NCI-H345 treated with DMSO at 0.1 percent for 48 hours (cell line): ENCODE data around the gene RGSL1.

Experiments used
- DNase-seq: peaks from one replicate; lab custom pipeline; 2025; ENCODE audit not compliant: unreplicated experiment; lab: John Stamatoyannopoulos, UW

RGSL1 gene

GRCh38 chr1:182587666-182588499 lies 137.9 kb downstream of the RGSL1 start:
- no peak for DNase-seq

- DNase-seq: no peak
These were observed 138.8 kb downstream of the RGSL1 start, which contains the start of gene RNASEL for GRCh38 chr1:182588500-182589396. RNASEL (minus strand) TSS chr1:182589256; CDS start chr1:182586806, 2,450 bp downstream.

- no peak for DNase-seq
These were observed 139.6 kb downstream of the RGSL1 start for GRCh38 chr1:182589520-182589919.

- DNase-seq: no peak
These were observed 140.0 kb downstream of the RGSL1 start for GRCh38 chr1:182589931-182590330.

GRCh38 chr1:182595641-182596240 lies 145.8 kb downstream of the RGSL1 start:
- DNase-seq: peak; percentile 23

- DNase-seq: no peak
These were observed 147.0 kb downstream of the RGSL1 start for GRCh38 chr1:182596934-182597333.

- no peak for DNase-seq
These were observed 148.3 kb downstream of the RGSL1 start for GRCh38 chr1:182598296-182598695.

- DNase-seq: no peak
These were observed 149.4 kb downstream of the RGSL1 start for GRCh38 chr1:182599339-182599738.

GRCh38 chr1:182600036-182600713 lies 150.2 kb downstream of the RGSL1 start:
- no peak for DNase-seq

- DNase-seq: no peak
These were observed 150.9 kb downstream of the RGSL1 start for GRCh38 chr1:182600745-182601415.

- peak; percentile 62 for DNase-seq
These were observed 151.5 kb downstream of the RGSL1 start for GRCh38 chr1:182601416-182601786.

- DNase-seq: no peak
These were observed 152.0 kb downstream of the RGSL1 start for GRCh38 chr1:182601913-182602312.

- DNase-seq: no peak
These were observed 153.1 kb downstream of the RGSL1 start for GRCh38 chr1:182602935-182603645.

- no peak for DNase-seq
These were observed 153.8 kb downstream of the RGSL1 start for GRCh38 chr1:182603646-182604174.

GRCh38 chr1:182604175-182605164 lies 154.5 kb downstream of the RGSL1 start, which contains the start of gene RGS16:
RGS16 (minus strand) TSS chr1:182604389; CDS start chr1:182604259, 130 bp downstream.
- DNase-seq: peak; percentile 97

GRCh38 chr1:182607566-182607965 lies 157.6 kb downstream of the RGSL1 start:
- DNase-seq: no peak

GRCh38 chr1:182608236-182608635 lies 158.3 kb downstream of the RGSL1 start:
- DNase-seq: no peak
